Stimulated activated CD4-positive, alpha-beta T cell treated with anti-CD3 and anti-CD28 coated beads, Interleukin-4, amount 100 ng/mL, for 24 hours (primary cell): ENCODE measurements around the gene PPP2R1B.

Experiments used
- DNase-seq: peaks from one replicate; pipeline ENCODE4 v3.0.0-alpha.2; 2020

The PPP2R1B gene

GRCh38 chr11:111691176-111691575, 75.0 kb downstream of the PPP2R1B start:
- no peak for DNase-seq

DNA sequence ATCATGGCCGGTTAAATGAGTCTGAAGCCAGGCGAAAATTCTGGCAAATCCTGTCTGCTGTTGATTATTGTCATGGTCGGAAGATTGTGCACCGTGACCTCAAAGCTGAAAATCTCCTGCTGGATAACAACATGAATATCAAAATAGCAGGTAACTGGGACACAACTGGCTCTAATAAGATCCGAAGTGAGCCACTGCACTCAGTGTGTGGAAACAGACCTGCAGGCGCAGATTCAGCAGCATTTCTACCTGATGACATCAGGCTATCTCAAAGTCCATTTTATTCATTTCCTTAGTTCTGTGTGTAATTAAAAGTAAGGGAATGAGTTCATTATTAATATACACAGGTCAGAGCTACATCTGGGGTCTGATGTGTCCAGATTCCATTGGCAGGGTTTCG, 78.2 kb downstream of the PPP2R1B start:
- no peak for DNase-seq

- no peak for DNase-seq
Measured at GRCh38 chr11:111684251-111684650, 81.9 kb downstream of the PPP2R1B start.

DNA sequence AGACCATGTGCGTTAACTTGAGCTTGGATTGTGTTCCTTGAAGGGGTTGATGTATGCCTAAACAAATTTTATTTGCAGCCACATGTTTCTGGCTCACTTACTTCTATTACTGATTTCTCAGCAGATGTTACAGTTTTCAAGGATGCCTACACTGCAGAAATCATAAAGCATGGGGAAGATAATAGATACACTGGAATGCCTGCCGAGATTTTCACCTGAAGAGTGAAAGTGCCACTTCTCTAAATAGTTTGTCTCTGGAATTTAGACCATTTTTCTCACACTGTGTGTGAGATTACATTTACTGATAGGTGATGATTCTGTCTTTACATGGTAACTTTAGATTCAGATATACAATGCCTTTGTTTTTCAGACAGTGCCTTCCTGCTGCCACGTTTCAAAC, 82.4 kb downstream of the PPP2R1B start:
- no peak for DNase-seq

DNA sequence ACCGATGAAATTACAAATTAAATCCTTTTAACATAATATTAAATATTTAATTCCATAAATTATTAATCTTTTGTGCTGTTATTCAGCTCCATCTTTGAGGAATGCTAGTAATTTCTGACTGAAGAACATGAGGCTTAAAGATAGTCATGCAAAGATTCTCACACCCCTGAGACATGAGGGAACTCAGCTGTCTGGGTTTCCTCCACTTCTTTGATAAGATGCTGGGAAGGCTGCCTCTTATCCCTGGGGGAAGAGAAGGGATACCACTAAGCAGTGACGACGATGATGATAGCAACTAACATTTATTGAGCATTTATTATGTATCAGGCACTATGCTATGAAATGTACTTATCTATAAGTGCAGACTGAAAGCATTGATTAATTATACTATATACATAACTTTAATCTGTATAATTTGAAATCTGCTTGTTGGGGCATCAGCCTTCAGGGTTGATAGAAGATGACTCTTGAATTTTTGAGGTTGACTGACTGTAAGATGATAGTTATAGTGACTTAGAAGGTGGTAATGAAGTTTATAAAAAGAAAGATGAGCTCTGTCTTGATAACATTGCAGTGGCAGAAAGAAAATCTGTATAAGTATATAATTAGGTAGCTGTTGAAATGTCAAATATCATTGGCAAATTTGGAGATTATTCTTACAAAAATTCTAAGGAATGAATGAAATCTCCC, 85.6 kb downstream of the PPP2R1B start:
- no peak for DNase-seq
